Fibroblast of peridontal ligament (primary cell): ENCODE measurements around the gene OR8G5.
A peak's percentile ranks its signal among the peaks of the same experiment; 100 is the strongest.

Source experiments
- DNase-seq: peaks from one replicate; pipeline ENCODE4 v3.0.0-alpha.2; 2010; ENCODE audit errors: extremely low read depth

The OR8G5 gene

GRCh38 chr11:124285610-124286344, 29.6 kb downstream of the OR8G5 start:
- DNase-seq = peak; percentile 87

DNA sequence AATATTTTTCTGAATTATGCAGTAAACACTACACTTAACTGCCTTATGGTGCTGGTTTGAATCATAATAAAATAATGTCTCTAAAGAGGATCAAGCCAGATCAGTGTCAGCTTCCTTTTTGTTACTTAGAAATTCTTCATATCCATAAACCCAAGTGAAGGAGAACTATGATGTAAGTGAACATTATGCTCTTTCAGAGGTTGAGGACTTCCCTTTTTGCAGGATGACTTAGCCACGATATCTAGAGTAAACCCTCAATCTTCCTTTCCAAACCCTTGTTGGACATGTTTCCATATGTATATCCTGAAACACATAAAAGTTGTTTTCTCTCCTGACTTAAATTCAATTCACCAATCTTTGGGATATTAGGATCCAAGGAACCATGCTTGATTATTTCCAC, 38.5 kb downstream of the OR8G5 start:
- no peak for DNase-seq

DNA sequence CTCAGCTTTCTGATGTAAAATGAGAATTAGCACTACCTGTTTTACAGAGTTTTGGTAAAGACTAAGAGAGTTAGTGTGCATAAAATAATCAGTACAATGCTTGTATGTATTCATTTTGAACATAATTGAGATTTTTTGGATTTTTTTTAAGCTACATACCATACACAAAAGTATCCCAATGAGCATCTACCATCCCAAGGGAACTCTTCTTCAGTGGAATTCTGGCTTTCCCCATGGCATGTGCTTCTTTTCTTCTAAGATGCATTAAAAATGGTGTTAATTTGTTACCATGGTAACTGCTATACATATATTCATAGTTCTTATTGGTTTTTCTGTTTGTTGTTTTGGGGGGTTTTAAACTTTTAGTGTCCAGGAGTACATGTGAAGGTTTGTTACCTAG, 39.8 kb downstream of the OR8G5 start:
- DNase-seq = peak; percentile 31

DNA sequence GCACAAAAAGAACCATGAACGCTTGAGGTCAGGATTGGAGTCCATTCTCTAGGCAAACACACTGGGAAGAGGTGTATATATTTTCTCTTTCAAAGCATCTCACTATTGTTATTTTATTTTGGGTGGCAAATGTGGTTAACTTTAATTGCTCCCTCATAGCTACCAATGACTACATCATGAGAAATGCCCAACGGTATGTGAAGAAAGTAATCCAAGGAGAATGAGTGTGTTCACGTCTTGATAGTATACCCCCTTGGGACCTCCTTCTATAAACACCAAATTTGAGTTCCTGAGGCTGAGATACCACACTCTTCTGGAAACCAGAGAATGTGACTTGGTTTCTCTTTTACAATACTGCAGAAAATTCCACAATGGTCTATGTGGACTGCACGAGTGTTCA, 41.7 kb downstream of the OR8G5 start:
- peak; percentile 78 for DNase-seq

DNA sequence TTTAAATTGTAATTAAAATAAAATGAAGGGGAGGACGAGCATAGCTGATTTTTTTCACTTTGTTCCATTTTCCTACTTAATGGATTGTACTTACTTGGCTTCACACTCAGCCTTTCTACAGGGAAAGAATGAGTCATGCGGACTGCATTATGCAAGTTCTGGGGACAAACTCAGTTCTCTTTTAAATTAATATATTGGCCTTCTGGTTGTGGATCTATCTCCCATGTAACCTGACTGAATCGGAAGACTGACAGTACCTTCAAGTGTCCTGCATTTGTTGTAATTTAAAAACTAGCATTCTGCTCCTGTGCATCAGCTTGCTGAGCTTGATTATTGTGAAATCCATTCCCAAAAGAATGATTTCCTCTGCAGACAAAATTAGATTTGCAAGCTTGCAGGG, 45.4 kb downstream of the OR8G5 start:
- DNase-seq = peak; percentile 76

- DNase-seq = no peak
These were observed 46.4 kb downstream of the OR8G5 start for GRCh38 chr11:124302347-124303125.

GRCh38 chr11:124307093-124307492, 50.9 kb downstream of the OR8G5 start:
- no peak for DNase-seq

- DNase-seq = peak; percentile 29
These were observed 54.5 kb downstream of the OR8G5 start for GRCh38 chr11:124310721-124311120.

DNA sequence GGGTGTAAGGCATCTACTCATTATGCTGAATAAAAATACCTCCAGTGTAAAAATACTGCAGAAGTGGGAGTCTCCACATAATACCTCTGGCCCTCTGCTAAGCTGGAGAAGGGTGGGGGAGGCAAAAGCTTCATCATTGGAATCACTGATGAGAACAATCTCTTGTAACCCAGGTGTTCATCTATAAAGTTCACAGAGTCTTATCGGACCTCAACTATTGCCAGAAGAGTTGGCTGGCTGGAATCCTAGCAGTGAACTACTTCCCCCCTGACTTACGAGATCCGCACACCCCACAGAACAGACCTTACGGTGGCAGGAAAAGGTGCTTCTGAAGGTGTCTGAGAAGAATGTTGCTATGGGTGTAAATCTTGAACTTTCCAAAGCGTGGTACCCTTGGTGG, 55.1 kb downstream of the OR8G5 start:
- DNase-seq = no peak

DNA sequence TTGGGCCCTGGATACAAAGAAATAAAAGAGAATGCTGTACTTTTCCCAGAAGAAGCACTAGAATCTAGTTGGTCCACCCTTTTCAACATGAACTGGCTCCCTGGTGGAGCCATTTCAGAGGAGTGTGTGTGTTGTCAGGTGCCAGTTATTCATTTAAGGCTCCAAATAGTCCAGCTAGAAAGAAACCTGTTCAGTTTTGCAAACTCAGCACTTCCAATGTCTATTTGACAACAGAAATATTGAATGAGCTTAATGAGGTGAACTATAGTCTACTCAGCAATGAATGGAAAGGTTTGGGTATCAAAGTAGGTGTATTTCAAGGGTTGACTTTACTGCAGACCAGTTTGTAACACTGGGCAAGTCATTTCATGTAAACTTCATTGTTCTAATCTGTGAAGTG, 55.5 kb downstream of the OR8G5 start:
- no peak for DNase-seq

DNA sequence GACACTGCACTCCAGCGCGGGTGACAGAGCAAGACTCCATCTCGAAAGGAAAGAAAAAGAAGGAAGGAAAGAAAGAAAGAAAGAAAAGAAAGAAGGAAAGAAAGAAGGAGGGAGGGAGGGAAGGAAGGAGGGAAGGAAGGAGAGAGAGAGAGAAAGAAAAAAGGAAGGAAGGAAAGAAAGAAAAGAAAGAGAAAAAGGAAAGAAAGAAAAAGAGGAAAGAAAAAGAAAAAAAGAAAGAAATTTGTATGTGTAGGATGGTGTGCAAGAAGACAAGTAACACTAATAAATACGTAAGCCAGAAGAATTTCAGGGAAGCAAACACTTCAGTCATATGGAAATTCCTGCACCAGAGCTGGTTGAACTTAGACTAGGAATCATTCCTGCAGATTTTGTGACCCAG, 57.0 kb downstream of the OR8G5 start:
- DNase-seq = no peak

DNA sequence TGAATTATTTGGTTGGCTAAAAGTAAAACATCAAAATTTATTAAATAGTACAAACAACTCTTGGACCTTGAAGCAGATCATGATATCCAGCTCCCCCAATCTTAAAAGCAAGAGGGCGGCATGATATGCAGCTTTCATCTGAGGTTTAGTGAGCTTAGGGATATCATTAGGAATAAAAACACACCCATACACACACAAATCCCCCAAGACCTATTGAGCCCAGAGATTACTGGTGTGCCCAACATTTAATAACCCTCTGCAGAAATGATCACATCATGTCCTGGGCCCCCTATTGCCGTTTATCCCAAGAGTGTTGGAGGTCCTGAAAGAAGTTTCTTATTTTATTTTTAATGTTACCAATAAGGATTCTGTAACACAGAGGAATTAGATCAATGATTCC, 57.7 kb downstream of the OR8G5 start, which contains the start of gene OR8D1:
Gene OR8D1, minus strand, starts transcription at position 101 of the 400 bp plus-strand sequence. CDS start 3,183 bp downstream, outside the sequence.
- no peak for DNase-seq

DNA sequence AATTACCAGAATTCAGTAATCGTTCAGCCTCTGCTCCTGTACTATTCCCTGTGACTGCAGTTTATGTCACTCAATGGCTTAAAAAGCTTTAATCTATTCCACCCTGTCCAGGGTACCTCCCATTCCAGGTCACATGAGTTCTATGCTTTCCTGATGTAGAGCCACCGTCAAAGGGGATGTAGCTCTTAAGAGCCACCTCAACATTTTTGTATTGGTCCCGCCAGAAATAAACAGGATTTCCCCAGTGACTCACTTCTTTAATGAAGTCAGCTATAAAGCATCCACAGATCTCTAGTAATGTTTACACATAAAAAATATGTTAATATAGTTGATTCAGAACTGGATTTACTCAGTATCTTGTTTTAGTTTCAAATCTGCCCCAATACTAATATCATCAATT, 58.9 kb downstream of the OR8G5 start:
- peak; percentile 24 for DNase-seq
